Activated CD8-positive, alpha-beta memory T cell treated with anti-CD3 and anti-CD28 coated beads, Interleukin-2, amount 50 U/mL, for 1 hour (primary cell): ENCODE results near the gene CH25H.

ENCODE experiments used
- DNase-seq: peaks from one replicate; pipeline ENCODE4 v3.0.0-alpha.2; 2020; ENCODE audit errors: extremely low read depth

CH25H gene

GRCh38 chr10:89156161-89156835, 50.8 kb downstream of the CH25H start:
- no peak for DNase-seq
